Mesothelial cell of epicardium (in vitro differentiated cells): ENCODE data around the gene CDH23. TPM values are rescaled to one million over a fixed set of nuclear protein-coding genes. Genes with fewer than 3 reads are reported as not detected.
A peak's percentile ranks its signal among the peaks of the same experiment; 100 is the strongest.

Source experiments
- DNase-seq, 2 experiments: peaks; one replicate each; pipeline ENCODE4 v3.0.0; 2021; ENCODE audit warnings: low spot score in 2 of 2; ENCODE audit not compliant: unreplicated experiment in 2 of 2
- H3K27ac Mint-ChIP-seq: 2 replicates; pipeline ENCODE4 v1.8.0; 2021; ENCODE audit warnings: mixed read lengths
- H3K27me3 Mint-ChIP-seq: 2 replicates; pipeline ENCODE4 v1.8.0; 2021; ENCODE audit warnings: low read depth, mixed read lengths
- H3K36me3 Mint-ChIP-seq: 2 replicates; pipeline ENCODE4 v1.8.0; 2021; ENCODE audit warnings: mixed read lengths
- H3K4me1 Mint-ChIP-seq: 2 replicates; pipeline ENCODE4 v1.8.0; 2021; ENCODE audit warnings: mixed read lengths
- H3K4me3 Mint-ChIP-seq: 2 replicates; pipeline ENCODE4 v1.8.0; 2021; ENCODE audit warnings: mild to moderate bottlenecking, moderate library complexity, mixed read lengths
- H3K9me3 Mint-ChIP-seq: 2 replicates; pipeline ENCODE4 v1.8.0; 2021; ENCODE audit warnings: mixed read lengths
- CTCF ChIP-seq: fragments of 200-600 bp; sonication (generic); IDR thresholded peaks from one replicate; pipeline ENCODE4 v1.5.0; 2021; ENCODE audit warnings: antibody characterized with exemption; ENCODE audit not compliant: unreplicated experiment
- total RNA-seq: library from RNA; stranded (reverse); gene quantifications from 3 replicates; pipeline ENCODE4 v1.2.1, GENCODE V29; 2021

CDH23 gene
- total RNA-seq, 1 donor from 2014 or later = 2.5 TPM

DNA sequence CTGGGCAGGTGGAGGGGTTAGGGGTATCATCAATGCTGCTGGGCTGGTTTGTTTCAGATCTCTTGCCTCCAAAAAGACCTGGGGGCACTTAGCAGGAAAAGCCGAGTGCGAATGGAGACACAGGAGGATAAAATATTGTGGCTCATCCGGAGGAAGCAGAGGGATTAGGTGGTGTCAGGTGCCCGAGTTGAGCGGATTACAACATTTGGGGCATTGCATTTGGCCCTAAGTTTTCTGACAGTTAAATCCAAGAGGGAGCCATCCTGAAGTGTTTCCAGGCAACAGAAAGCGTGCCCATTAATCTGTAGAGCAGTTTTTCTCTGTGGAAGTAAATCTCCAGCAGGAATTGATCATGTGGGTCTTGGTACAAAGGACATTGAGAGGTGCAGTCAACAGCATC, 85.9 kb downstream of the CDH23 start:
- no peaks in the 10 kb centered on the region for H3K9me3 Mint-ChIP-seq
- H3K27ac Mint-ChIP-seq = no peak overlapping the region
- H3K36me3 Mint-ChIP-seq = no peaks in the 10 kb centered on the region
- H3K4me1 Mint-ChIP-seq = no peaks in the 10 kb centered on the region
- no peak for DNase-seq
- no peak overlapping the region for H3K4me3 Mint-ChIP-seq
- H3K27me3 Mint-ChIP-seq = peaks cover 61% of the 10 kb centered on the region
- no peak for TF ChIP-seq CTCF

- H3K36me3 Mint-ChIP-seq = no peaks in the 10 kb centered on the region
- no peak for TF ChIP-seq CTCF
- H3K4me3 Mint-ChIP-seq = no peak overlapping the region
- no peaks in the 10 kb centered on the region for H3K9me3 Mint-ChIP-seq
- H3K27me3 Mint-ChIP-seq = peaks cover 55% of the 10 kb centered on the region
- H3K27ac Mint-ChIP-seq = no peak overlapping the region
- no peaks in the 10 kb centered on the region for H3K4me1 Mint-ChIP-seq
- no peak for DNase-seq
Measured at GRCh38 chr10:71483135-71483534, 86.4 kb downstream of the CDH23 start.

- peaks cover 46% of the 10 kb centered on the region for H3K27me3 Mint-ChIP-seq
- H3K36me3 Mint-ChIP-seq = peaks cover 2% of the 10 kb centered on the region
- H3K4me3 Mint-ChIP-seq = no peak overlapping the region
- DNase-seq = no peak
- TF ChIP-seq CTCF = no peak
- peaks cover 10% of the 10 kb centered on the region for H3K9me3 Mint-ChIP-seq
- no peak overlapping the region for H3K27ac Mint-ChIP-seq
- H3K4me1 Mint-ChIP-seq = no peaks in the 10 kb centered on the region
Measured at GRCh38 chr10:71483885-71484751, 87.4 kb downstream of the CDH23 start.

GRCh38 chr10:71486484-71487114, 89.9 kb downstream of the CDH23 start:
- Mint-ChIP-seq H3K4me1 (no peaks in the 10 kb centered on the region), H3K9me3 (peaks cover 21% of the 10 kb centered on the region), H3K27me3 (peaks cover 28% of the 10 kb centered on the region), H3K36me3 (peaks cover 5% of the 10 kb centered on the region), H3K4me3 (no peak overlapping the region), H3K27ac (no peak overlapping the region)
- peak in 1 of 2 experiments; percentile 61 for DNase-seq
- TF ChIP-seq CTCF = peak; percentile 30

DNA sequence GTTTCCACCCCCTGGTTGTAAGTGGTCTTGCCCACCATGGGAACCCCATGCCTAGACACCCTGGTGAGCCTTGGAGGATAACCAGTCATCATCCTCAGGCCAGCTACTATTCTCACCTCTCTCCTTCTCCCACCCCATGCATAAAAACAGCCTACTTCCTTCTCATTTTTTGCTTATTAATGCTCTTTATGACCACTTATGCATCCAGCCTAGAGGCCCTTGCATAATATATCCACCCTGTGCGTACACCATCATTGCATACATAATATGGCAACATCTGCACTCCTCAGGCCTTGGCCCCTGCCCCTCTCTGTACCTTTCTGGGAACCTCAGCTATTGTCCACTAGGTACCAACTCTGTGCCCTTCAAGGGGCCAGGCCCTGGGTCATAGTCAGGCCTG, 91.0 kb downstream of the CDH23 start:
- Mint-ChIP-seq H3K36me3 (peaks cover 5% of the 10 kb centered on the region), H3K4me1 (no peaks in the 10 kb centered on the region), H3K27me3 (peaks cover 20% of the 10 kb centered on the region), H3K4me3 (no peak overlapping the region), H3K27ac (no peak overlapping the region), H3K9me3 (peaks cover 21% of the 10 kb centered on the region)
- TF ChIP-seq CTCF = no peak
- no peak for DNase-seq
